Stimulated activated CD4-positive, alpha-beta T cell treated with anti-CD3 and anti-CD28 coated beads, TNF-alpha, amount 100 ng/mL, for 4 hours (primary cell): Measurements from ENCODE around the gene LSG1.
A peak's percentile ranks its signal among the peaks of the same experiment; 100 is the strongest.

Experiments used
- DNase-seq, 3 experiments: peaks; one replicate each; pipeline ENCODE4 v3.0.0-alpha.2; 2020; ENCODE audit warnings: low read depth in 3 of 3

Gene LSG1

GRCh38 chr3:194671900-194672808, at the start of gene LSG1:
TSS of gene LSG1 (minus strand) at chr3:194672191. CDS start at chr3:194672162, 29 bp downstream.
- DNase-seq = peak; percentile 70 to 80 (median 80)

GRCh38 chr3:194720048-194720447, 48.1 kb upstream of the LSG1 start:
- no peak for DNase-seq

DNA sequence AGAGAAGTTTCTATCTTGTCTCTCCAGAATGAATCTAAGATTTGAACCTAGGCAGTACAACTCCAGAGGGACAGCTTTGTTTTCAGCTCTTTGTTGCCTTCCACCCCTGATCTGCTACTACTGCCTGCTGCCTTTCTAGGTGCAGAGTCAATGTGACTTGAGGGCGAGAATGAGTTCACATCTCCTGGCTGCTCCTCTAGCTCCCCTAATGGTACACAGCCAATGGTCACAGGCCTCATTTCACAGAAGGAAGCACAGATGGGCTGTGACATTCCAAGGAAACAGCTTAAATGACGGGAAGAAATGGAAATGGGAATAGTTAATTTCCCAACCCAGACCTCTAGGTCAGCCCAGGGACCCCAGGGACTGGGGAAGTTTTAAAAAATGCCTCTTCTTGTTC, 46.1 kb upstream of the LSG1 start:
- no peak for DNase-seq

DNA sequence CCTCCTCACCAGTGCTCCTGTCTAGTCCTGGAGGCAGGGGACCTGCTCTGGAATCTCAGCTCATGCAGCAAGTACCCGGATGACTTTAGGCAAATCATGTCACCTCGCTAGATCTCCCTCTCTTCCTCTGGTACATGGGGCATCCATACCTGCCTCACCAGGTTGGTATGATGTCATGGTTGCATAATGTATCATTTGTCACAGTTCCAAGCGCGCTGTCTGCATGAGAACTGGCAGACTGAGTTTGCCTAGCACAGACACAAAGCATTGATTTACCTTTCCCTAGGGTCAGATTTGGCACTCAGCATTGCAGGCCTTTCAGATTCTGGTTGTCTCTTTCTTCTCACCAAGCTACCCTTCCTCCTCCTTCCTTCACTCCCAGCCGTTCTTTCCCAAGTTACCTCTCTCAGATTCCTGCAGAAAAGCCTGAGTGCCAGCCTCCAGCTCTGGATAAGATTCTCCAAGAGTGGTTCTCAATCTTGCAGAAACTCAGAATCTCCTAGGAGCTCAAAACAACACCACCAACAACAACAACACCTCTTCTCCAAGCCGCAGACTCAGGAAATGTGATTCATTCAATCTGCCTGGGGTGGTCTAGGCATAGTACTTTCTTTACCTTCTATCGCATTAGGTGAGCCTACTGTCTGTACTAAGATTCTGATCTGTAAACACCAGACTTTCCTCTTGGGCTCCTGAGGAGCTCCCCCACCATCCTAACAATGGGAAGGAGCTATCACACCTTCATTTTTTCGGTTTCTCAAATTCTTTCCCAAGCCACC, 43.2 kb upstream of the LSG1 start:
- no peak for DNase-seq

DNA sequence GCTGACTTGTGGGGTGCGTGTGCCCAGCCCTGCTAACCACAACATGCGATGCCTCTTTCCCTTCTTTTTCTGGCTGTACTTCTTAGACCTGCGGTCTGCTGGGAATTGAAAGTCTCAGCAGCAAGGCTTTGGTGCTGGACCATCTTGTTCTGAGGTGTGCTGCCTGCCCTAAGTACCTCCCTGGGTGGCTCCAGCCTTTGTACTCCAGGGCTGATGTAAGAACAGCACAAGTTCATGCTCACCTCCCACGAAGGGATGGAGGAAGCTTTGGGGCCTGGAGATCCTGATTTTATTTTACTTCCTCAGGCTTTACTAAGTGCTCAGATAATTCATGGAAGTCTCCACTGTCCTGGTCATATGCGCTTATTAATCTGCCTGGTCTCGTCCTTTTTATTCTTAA, 42.6 kb upstream of the LSG1 start:
- DNase-seq = no peak

DNA sequence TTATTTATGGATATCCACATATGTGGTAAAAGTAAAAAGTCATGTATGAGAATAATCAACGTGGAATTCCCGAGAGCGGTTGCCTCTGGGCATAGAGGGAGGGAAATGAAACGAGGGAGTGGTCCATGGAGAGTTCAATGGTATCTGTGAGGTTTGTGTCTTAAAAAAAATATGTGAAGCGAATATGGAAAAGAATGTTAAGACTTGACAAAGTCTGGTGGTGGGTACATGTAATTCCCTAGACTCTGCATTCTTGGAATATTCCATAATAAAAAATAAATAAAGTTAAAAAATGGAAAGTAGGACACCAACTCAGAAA, 42.1 kb upstream of the LSG1 start:
- no peak for DNase-seq

DNA sequence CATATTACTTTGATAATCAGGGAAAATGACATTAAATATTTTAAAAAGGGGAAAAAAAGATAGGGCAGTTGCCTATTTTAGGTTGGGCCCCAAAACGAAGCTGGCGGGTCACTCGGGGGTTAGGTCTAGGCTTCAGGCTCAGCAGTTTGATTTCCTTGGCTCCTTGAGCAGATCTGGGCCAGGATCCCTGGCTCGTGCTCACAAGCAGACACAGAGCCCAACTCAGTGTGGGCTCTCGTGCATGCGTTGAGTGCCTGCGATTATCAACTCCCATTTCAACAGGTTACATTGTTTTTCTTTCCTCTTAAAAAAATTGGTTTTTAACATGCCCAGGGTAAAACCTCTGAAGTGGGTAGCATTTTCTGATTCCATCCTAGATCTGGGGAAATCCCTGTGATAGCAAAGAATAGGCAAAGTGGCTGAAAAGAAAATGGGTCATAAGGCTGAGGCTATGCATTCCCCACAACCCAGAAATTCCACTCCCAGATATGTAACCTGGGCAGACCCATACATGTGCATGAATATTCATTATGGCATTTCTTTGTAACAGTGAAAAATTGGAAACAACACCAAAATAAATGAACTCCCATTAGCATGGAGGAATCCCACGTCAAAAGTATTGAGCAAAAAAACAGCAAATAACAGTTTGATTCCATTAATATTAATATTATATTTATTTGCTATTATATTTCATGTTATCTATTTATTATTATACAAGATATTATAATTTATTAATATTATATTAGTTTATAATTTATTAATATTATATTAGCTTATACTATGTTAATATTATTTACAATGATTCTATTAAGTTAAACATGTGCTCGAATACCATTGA, 41.5 kb upstream of the LSG1 start:
- DNase-seq = no peak

DNA sequence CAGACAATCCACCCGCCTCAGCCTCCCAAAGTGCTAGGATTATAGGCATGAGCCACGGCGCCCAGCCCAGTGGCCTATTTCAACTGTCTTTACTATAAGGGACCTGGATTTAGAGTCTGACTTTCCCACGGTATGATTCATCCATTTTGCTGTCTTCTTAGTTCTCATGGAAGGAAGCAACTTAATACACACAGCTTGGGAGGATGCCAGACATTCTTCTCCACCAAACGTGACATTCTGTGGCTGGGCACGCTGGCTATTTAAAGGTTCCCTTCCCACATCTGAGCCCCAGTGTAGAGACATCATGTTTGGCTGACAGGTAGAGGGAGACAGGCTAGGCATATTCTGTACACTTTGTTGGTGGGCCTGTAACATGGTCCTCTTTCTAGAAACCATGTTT, 39.9 kb upstream of the LSG1 start:
- DNase-seq = no peak

GRCh38 chr3:194711286-194711685, 39.3 kb upstream of the LSG1 start:
- no peak for DNase-seq

- no peak for DNase-seq
Observed at GRCh38 chr3:194707147-194707540, 35.2 kb upstream of the LSG1 start.

GRCh38 chr3:194705761-194706160, 33.8 kb upstream of the LSG1 start:
- no peak for DNase-seq

DNA sequence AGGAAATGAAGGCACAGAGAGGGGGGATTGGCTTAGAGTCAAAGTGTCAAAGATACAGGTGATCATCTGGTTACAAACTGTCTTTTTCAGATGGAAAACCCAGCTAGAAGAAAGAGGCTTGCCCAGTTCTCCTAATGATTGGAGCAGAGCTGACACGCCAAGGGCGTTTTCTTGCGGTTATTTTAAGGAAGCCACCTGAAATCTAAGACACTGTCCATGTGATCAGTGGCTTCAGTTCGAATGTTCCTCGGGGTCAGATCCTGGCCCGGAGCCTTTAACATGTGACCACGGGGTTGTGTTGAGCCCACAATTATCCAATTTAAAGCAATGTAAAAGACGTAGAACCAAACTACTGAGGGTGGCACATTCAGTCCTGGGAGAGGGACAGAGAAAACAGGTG, 33.2 kb upstream of the LSG1 start:
- no peak for DNase-seq

DNA sequence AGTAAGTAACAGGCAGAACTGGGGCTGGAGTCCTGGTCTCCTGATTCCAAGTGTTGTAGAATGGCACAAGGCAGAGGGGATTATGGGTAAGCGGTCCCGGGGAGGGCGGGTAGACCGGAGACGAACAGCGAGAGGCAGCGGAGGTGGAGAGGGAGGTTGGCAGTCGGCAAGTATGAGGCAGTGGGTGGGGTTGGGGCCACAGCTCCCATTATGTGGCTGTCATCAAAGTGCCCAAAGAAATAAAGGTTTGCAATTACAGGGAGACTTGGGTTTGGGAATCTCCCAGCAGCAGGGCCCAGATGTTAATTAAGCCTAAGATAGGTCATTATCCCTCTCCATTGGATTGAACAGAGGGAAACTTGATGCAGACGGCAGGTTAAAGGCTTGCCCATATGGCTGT, 30.6 kb upstream of the LSG1 start:
- no peak for DNase-seq

DNA sequence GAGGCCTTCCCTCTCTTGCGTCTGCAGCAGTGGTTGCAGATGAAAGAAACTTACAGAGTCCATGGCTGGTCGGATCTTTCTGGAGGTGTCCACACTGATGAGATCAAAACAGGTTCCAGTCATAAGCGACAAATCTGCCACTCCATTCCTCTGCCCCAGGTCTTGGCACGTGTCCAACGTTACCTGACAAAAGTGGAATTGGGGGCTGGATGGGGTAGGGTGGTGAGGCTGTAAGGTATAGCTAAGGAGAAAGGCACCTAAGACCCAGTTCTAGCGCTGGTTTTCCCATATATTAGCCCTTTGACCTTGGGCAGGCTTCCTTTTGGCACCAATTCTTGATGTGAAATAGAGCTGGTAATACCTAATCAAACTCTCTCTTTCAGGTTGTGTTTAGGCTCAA, 24.7 kb upstream of the LSG1 start:
- DNase-seq = no peak

GRCh38 chr3:194691481-194692283, 19.7 kb upstream of the LSG1 start:
- DNase-seq = no peak

- no peak for DNase-seq
Observed at GRCh38 chr3:194690501-194691372, 18.7 kb upstream of the LSG1 start.

GRCh38 chr3:194689493-194689944, 17.5 kb upstream of the LSG1 start:
- DNase-seq = no peak

- DNase-seq = no peak
Observed at GRCh38 chr3:194688946-194689345, 17.0 kb upstream of the LSG1 start.

- DNase-seq = no peak
Observed at GRCh38 chr3:194688200-194688740, 16.3 kb upstream of the LSG1 start.

- peak; percentile 54 to 75 (median 63) for DNase-seq
Observed at GRCh38 chr3:194687638-194688199, 15.7 kb upstream of the LSG1 start.
